Smooth muscle cell of the pulmonary artery (primary cell): ENCODE data around the gene KRT1. TPM values are rescaled to one million over a fixed set of nuclear protein-coding genes. Genes with fewer than 3 reads are reported as not detected.

Experiments
- total RNA-seq: library from RNA; depleted of rRNA; stranded (reverse); fragments of >200 nt; gene quantifications from 2 replicates; pipeline ENCODE4 v1.2.3, GENCODE V29; 2014

Gene KRT1
- total RNA-seq: not detected in 2 replicates

DNA sequence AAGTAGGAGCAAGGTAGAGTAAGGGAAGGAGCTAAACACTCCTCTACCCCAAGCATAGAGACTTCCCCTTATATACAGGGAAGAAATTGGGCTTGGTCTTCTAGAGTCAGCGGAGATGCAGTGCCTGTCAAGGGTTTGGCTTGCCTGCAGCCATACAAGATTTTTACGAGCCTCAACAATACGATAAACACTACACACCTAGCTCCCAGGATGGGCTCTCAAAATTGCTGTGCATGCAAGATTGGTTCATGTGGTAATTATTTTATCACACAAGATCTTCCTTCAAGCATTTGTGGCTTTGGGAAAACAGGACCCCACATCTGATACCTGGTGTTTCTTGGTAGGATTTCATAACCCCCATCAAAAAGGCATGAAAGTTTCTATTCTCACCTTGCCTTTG lies at the start of gene KRT1:
KRT1 (minus strand) TSS at position 45 of the 400 bp plus-strand sequence. CDS start 59 bp downstream, outside the sequence.

GRCh38 chr12:52703424-52703823 lies 23.2 kb upstream of the KRT1 start, which contains the start of gene KRT77:
TSS of gene KRT77 (minus strand) at chr12:52703524. CDS start at chr12:52703434, 90 bp downstream.

DNA sequence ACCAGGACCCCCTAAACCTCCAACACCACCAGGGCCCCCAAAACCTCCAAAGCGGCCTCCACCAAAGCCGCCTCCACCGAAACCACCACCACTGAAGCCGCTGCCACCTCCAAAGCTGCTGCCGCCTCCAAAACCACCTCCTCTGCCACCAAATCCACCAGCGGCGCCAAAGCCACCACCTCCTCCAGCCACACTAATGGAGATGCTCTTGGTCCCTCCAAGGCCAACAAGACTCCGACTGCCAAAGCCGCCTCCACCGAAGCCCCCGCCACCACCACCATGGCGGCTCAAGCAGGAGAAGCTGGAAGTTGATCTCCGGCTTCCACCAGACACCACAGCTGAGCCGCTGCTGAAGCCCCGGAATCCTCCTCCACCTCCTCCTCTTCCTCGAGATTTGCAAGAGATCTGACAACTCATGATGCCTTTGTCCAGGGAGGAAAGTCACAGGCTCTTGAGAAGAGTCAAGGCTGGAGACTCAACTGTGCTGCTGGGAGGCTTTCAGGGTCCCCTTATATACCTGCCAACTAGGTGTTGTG lies 28.4 kb downstream of the KRT1 start, which contains the start of gene KRT2:
KRT2 (minus strand) TSS at position 486 of the 536 bp plus-strand sequence; CDS start at position 417, 69 bp downstream.

Other genes with a start within 250 kb of the KRT1 start
- gene KRT75, start 246.0 kb downstream of the KRT1 start, total RNA-seq: not detected in 2 replicates
- gene KRT6B, start 228.3 kb downstream of the KRT1 start, total RNA-seq: 0.20 and 0.33 TPM in 2 replicates
- 0.07 TPM in 1 of 2 replicates, not detected in the other for gene KRT6C, start 206.6 kb downstream of the KRT1 start, total RNA-seq
- gene KRT6A, start 187.2 kb downstream of the KRT1 start, total RNA-seq: 2.7 and 11.9 TPM in 2 replicates
- 0.52 and 1.8 TPM in 2 replicates for gene KRT5, start 160.0 kb downstream of the KRT1 start, total RNA-seq
- gene KRT71, start 127.3 kb downstream of the KRT1 start, total RNA-seq: not detected in 2 replicates
- not detected in 2 replicates for gene KRT74, start 106.6 kb downstream of the KRT1 start, total RNA-seq
- gene KRT72, start 78.9 kb downstream of the KRT1 start, total RNA-seq: not detected in 2 replicates
- gene KRT73, start 61.8 kb downstream of the KRT1 start, total RNA-seq: not detected in 2 replicates
- gene KRT2, start 28.2 kb downstream of the KRT1 start, total RNA-seq: not detected in 2 replicates
- not detected in 2 replicates for gene KRT77, start 23.1 kb upstream of the KRT1 start, total RNA-seq
- not detected in 2 replicates for gene KRT76, start 96.9 kb upstream of the KRT1 start, total RNA-seq
- not detected in 2 replicates for gene KRT3, start 115.7 kb upstream of the KRT1 start, total RNA-seq
- not detected in 2 replicates for gene KRT4, start 133.7 kb upstream of the KRT1 start, total RNA-seq
- gene KRT79, start 153.9 kb upstream of the KRT1 start, total RNA-seq: not detected in 2 replicates
- gene KRT78, start 168.6 kb upstream of the KRT1 start, total RNA-seq: not detected in 2 replicates
- gene KRT8, start 224.7 kb upstream of the KRT1 start, total RNA-seq: 9.3 and 32.5 TPM in 2 replicates